GM19452 (cell line): ENCODE data around the gene HSF4.
A peak's percentile ranks its signal among the peaks of the same experiment; 100 is the strongest.

ENCODE experiments used
- ATAC-seq: cut with Tn5 transposase; IDR thresholded peaks from one replicate; pipeline ENCODE4 v1.9.1; 2021; ENCODE audit not compliant: unreplicated experiment

HSF4 gene

DNA sequence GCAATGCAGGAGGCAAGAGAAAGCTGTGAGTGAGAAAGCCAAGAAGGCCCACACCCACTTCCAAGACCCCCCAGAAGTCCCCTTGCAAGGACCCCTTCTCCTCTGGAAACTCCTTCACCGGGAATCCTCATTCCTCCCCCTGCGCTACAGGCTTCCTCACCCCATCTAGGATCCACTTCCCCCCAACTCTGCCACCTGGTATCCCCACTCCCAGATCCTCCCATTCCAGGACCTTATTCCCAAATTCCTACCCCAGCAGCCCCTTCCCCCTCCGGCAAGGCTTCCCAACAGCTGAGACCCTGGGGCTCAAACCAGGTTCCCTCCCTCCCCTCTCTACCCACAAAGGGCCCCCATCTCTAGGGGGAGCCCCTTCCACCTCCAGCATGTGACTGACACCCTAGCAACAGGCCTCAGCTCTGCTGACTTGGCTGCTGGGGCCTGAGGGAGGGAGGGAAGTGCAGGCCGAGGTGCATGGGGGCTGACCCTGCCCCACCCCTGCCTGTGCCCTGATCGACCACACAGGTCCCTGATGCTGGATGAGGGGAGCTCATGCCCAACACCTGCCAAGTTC, 2.1 kb downstream of the HSF4 start:
- no peak for ATAC-seq

GRCh38 chr16:67167588-67167987, 3.0 kb downstream of the HSF4 start:
- ATAC-seq = no peak

GRCh38 chr16:67169011-67169451, 4.5 kb downstream of the HSF4 start:
- no peak for ATAC-seq

DNA sequence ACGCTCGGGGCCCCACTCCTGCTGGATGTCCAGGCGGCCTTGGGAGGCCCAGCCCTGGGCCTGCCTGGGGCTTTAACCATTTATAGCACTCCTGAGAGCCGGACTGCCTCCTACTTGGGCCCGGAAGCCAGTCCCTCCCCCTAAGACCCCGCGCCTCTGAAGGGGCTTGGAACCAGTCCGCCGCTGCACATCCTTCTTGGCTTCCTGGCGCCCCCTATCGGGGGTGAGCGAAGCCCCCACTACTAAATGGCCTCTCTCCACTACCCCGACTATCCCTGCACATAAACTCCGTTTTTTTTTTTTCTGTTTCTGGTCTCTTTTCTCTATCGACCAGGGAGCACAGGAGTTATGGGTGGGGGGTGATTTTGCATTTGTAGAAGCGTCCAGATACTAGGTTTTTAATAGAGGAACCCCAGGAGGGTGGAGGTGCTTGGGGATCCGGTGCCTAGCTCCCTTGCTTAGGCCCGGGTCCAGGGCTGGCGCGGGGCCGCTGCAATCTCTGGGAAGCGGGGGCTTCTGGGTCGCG, 5.2 kb downstream of the HSF4 start:
- ATAC-seq = no peak

DNA sequence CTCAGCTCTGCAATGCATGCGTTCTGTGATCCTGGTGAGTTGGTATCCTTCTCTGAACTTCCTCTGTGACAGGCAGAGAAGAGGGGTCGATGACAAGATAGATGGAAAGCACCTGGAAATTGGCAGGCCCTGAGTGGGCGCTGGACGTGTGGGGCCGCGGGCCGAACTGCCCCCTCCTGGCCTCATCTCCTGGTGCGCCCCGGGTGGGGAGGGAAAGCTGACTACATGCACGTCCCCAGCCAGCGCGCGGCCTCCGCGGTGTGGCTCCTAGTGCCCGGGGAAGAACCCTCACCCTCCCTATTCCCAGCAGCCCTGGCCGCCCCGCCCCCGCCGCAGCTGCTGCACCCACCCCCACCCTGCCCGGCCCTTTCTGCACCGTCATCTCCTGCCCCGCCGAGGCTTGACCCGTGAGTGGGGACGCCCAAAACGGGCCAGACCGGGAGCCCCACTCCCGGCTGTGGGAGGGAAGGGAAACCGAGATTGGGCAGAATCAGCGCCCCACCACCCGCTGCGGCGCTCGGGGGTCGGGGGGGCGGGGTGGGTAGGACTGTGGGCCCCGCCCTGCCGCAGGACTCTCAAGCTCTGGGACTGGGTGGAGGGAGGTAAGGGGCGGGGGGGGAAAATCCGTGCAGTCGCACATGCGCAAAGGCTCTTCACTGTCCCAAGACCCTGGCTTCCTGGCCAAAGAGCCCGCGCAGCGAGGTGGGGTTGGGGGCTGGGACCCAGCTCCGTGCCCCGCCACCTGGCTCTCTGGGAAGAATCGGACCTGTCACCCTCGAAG, 5.8 kb downstream of the HSF4 start, which contains the start of gene NOL3:
TSS of gene NOL3 (plus strand) at position 371 of the 781 bp plus-strand sequence.
- ATAC-seq = peak; percentile 34

DNA sequence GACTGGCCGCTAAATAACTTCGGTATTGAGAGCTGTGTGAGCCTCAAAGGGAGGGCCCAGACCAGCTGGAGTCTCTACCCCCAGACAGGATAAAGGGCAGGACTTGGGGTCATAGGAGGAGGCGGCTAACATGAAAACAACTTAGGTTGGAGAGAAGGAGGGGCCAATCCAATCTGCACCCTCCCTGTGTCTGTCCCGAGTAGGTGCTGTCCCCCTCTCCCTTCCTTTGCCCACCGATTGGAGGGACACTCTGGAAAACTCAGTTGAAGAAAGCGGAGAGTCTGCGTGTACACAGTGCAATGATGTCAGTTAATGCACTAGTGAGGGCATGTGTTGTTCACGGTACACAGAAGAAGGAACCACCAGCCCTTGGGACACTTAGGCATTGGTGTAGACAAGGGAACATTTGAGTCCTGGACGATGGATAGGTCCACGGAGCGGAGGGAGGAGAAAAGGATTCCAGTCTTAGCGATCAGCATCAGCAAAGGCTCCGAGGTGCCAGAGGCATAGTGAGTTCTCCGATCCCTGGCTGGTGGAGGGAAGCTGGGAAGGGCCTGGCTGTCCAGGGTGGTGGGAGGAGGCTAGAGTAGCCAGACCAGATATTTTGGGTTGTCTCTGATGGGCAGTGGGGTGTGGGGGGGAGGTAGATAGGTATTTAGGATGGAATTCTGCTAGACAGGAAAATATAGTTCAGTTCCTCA, 6.6 kb downstream of the HSF4 start:
- ATAC-seq = peak; percentile 8

DNA sequence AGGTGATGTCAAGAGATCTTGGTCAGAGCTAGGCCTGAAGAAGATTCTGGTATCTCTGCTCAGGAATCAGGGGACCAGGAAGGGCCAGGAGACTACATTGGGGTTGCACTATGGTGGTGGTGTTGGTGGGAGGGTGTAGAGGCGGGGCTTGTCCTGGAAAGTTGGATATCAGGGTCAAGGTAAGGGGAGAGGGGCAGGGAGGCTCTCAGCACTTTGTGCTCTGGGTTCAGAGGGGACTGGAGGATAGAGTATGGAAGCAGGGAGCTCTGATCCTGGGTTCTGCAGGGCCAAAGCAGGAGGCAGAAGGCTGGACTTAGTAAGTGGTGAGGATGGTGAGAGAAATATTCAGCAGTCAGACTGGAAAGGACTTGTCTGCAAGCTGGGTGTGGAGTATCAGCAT, 8.8 kb downstream of the HSF4 start:
- no peak for ATAC-seq

GRCh38 chr16:67173808-67174705, 9.5 kb downstream of the HSF4 start:
- ATAC-seq = peak; percentile 40

- no peak for ATAC-seq
Observed at GRCh38 chr16:67174706-67175231, 10.2 kb downstream of the HSF4 start.

GRCh38 chr16:67176662-67177061, 12.1 kb downstream of the HSF4 start:
- ATAC-seq = no peak

DNA sequence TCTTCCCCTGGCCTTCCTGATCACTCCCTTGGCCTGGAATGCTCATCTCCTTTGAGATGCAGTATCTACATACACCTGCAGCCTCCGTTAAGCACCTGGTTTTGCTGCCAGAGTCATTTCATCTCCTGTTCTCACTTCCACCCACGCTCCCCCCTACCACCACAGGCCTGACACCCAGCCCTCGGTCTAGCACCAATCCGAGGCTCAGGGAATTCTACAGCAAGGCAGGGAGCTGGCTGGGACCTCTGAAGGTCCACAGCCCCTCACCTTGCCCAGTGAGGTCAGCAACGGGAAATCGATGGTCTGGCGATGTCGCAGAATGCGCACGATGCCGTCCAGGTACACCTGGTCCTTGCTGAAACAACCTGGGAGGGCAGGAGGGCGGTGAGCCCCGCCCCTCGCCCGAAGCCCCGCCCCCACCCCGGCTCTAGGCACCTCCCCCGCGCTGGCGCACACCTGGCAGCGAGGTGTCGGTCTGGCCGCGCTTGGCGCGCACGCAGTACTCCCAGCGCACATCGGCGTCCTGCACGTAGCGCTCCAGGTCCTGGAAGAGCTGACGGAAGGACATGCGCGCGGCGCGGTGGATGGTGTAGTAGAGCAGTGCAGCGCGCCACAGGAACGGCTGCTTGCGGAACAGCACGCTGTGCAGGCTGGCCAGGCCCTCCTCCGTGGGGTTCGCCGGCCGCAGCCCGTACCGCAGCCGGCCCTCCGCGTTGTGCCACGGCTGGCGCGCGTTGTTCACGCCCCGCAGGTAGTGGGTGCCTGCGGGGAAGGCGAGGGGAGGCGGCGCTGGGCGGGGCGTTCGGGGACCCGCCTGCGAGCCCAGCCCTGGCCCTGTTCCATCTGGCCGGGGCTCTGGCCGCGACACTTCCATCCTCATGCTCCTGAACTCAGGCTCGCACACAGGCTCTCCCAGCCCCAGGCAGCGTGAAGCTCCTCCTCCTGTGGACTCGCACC, 13.5 kb downstream of the HSF4 start:
- ATAC-seq = no peak

DNA sequence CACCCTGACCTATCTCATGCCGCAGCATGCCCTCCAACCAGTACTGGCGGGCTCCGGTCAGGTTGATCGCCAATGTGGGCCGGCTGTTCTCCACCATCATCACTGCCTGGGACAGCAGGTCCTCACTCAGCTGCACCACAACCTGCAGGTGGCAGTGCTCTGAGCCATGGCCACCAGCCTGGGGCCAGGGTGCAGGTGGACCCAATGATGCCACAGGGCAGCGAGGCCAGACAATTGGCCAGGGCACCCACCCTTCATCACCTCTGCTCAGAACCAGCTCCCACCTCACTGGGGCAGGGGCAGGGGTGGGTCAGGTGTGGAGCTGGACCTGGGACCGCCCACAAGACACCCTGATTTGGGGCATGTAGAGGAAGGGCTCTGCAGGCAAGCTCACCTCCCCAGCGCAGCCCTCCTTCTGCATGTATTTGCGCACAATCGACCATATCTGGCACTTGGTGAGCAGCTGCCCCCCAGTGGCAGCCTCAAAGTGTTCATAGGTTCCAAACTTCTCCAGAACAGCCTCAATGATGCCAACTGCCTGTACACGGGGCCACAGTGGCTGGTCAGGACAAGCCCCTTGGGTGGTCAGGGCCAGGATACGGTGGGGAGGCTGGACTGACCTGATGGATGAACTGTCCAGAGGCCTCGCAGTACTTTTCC, 15.0 kb downstream of the HSF4 start:
- ATAC-seq = no peak

DNA sequence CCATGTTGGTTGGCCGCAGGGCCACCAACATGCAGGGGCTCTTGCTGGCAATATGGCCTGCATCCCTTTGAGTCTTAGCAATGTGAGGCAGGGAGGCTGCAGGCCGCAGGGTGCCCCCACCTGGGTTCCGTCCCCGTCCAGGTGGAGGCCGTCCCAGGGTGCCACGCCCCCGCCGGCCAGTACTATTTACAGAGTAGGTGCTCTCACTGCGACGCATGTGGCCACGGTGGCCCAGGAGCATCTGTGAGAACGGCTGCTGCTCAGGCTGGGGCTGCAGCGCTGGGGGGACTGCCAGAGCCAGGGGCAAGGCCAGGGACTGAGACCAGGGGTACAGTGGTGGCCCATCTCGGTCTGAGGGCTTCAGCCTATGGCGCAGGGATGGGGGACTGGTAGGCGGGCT, 15.6 kb downstream of the HSF4 start:
- ATAC-seq = no peak

- no peak for ATAC-seq
Observed at GRCh38 chr16:67181346-67181745, 16.8 kb downstream of the HSF4 start.

- no peak for ATAC-seq
Observed at GRCh38 chr16:67182288-67182687, 17.7 kb downstream of the HSF4 start.

DNA sequence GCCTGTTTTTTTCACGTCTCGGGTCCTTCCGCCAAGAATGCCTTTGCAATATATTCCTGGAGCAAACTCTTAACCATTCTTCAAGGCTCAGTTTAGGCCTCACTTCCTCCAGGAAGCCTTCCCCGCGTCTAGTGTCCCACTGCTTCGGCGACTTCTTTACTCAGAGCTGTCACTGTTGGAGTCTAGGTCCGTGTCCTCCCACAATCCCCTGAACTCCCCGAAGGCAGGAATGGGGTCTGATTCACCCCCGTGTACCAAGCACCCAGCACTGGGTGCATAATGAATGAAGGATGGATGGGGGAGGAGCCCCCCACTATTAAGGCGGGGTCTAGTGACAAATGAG, 18.7 kb downstream of the HSF4 start:
- ATAC-seq = no peak

DNA sequence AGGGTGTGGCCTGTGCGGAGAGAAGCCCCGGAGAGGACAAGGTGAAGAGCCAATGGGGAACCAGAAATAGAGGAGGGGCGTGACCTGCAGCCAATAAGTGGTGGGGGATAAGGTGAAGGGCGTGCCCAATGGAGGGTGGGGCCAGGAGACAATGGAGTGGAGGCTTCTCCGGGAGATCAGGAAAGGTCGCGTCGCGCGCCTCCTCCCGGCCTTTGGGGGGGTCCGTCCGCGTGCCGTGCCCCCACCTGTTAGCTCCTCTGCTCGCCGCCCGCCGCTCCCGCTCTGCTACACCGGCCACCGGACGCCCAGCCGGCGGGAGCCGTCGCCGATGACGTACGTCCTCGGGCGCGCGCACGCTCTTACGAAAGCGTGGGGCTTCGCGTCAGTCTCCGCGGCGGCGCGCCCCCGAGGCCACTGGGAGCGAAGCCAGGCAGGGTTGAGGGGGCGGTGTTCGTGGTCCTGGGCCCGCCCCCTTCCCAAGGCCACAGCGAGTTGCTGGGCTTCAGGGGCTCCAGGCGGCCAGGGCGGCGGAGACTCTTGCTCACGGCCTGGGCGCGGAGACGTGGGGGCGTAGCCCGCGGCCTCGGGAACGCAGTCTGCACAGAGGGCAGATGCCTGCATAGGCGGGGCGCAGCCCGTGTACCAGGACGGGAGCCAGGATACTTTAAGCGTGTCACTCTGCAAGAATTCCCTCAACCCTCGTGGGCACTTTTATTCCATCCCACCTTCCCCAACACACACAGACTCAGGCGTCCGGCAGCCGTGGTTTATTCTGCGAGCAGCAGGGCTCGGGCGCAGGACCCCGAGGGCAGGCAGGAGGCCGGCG, 19.3 kb downstream of the HSF4 start, which contains the start of gene MATCAP1:
TSS of gene MATCAP1 (minus strand) at position 337 of the 826 bp plus-strand sequence. CDS start 3,353 bp downstream, outside the sequence.
- peak; percentile 90 for ATAC-seq

GRCh38 chr16:67184453-67184994, 20.0 kb downstream of the HSF4 start:
- ATAC-seq = peak; percentile 10
